OCI-LY1 (cell line): ENCODE measurements around the gene KIFC3.

ENCODE experiments used
- H2AFZ ChIP-seq: fragments of 200-600 bp; sonication (generic), shearing (Covaris generic); 2 replicates; pipeline ENCODE4 v1.6.0; 2014; ENCODE audit warnings: antibody characterized with exemption, mild to moderate bottlenecking, low read length
- H3F3A ChIP-seq: fragments of 200-600 bp; sonication (generic), shearing (Covaris generic); 2 replicates; pipeline ENCODE4 v1.6.0; 2014; ENCODE audit warnings: mild to moderate bottlenecking, antibody characterized with exemption, low read length, moderate library complexity; ENCODE audit not compliant: insufficient read depth
- H3K27ac ChIP-seq: fragments of 200-600 bp; sonication (generic); 2 replicates; pipeline ENCODE4 v1.5.1; 2014; ENCODE audit warnings: low read length, mixed run types, mild to moderate bottlenecking, low read depth; ENCODE audit not compliant: poor library complexity, severe bottlenecking
- H3K27me3 ChIP-seq: fragments of 200-600 bp; sonication (generic); 2 replicates; pipeline ENCODE4 v1.6.0; 2014; ENCODE audit warnings: antibody characterized with exemption, mild to moderate bottlenecking, low read length, moderate library complexity; ENCODE audit not compliant: insufficient read depth
- H3K36me3 ChIP-seq: fragments of 200-600 bp; sonication (generic); 2 replicates; pipeline ENCODE4 v1.6.1; 2014; ENCODE audit warnings: mild to moderate bottlenecking, antibody characterized with exemption, low read length, moderate library complexity, mixed read lengths; ENCODE audit not compliant: insufficient read depth
- H3K4me1 ChIP-seq: fragments of 200-600 bp; sonication (generic); 2 replicates; pipeline ENCODE4 v1.5.1; 2014; ENCODE audit warnings: mild to moderate bottlenecking, low read length, moderate library complexity; ENCODE audit not compliant: insufficient read depth, severe bottlenecking
- H3K4me2 ChIP-seq: fragments of 200-600 bp; sonication (generic), shearing (Covaris generic); 2 replicates; pipeline ENCODE4 v1.6.1; 2014; ENCODE audit warnings: low read length
- H3K4me3 ChIP-seq: fragments of 200-600 bp; sonication (generic); 2 replicates; pipeline ENCODE4 v1.5.1; 2014; ENCODE audit warnings: low read length, low read depth, mild to moderate bottlenecking, mixed read lengths; ENCODE audit not compliant: poor library complexity, severe bottlenecking
- H3K79me2 ChIP-seq: fragments of 200-600 bp; shearing (Covaris generic); 2 replicates; pipeline ENCODE4 v1.6.1; 2016; ENCODE audit warnings: mixed run types, low read length, mixed read lengths; ENCODE audit not compliant: insufficient read depth
- H3K9ac ChIP-seq: fragments of 200-600 bp; sonication (generic), shearing (Covaris generic); 2 replicates; pipeline ENCODE4 v1.6.1; 2014; ENCODE audit warnings: mild to moderate bottlenecking, low read length, mixed read lengths
- H3K9me2 ChIP-seq: fragments of 200-600 bp; sonication (generic), shearing (Covaris generic); 2 replicates; pipeline ENCODE4 v1.6.1; 2014; ENCODE audit warnings: low read depth, mild to moderate bottlenecking, low read length, mixed read lengths
- H3K9me3 ChIP-seq: fragments of 200-600 bp; shearing (Covaris generic); 2 replicates; pipeline ENCODE4 v1.6.1; 2014; ENCODE audit warnings: low read length, mixed read lengths
- H4K20me1 ChIP-seq: fragments of 200-600 bp; sonication (generic), shearing (Covaris generic); 2 replicates; pipeline ENCODE4 v1.6.0; 2016; ENCODE audit warnings: mild to moderate bottlenecking, low read length; ENCODE audit not compliant: insufficient read depth
- EZH2 ChIP-seq: fragments of 200-600 bp; sonication (generic), shearing (Covaris generic); IDR thresholded peaks from 2 replicates; pipeline ENCODE4 v1.8.0; 2017; ENCODE audit warnings: borderline replicate concordance, mixed run types, mild to moderate bottlenecking, antibody characterized with exemption, low read length, moderate library complexity, mixed read lengths
- TF ChIP-seq, protein P1 (sequence below): fragments of 200-600 bp; sonication (generic), shearing (Covaris generic); IDR thresholded peaks from 2 replicates; pipeline ENCODE4 v1.5.1; 2017; ENCODE audit warnings: mild to moderate bottlenecking, antibody characterized with exemption, low read length, moderate library complexity, mixed read lengths

Gene KIFC3

DNA sequence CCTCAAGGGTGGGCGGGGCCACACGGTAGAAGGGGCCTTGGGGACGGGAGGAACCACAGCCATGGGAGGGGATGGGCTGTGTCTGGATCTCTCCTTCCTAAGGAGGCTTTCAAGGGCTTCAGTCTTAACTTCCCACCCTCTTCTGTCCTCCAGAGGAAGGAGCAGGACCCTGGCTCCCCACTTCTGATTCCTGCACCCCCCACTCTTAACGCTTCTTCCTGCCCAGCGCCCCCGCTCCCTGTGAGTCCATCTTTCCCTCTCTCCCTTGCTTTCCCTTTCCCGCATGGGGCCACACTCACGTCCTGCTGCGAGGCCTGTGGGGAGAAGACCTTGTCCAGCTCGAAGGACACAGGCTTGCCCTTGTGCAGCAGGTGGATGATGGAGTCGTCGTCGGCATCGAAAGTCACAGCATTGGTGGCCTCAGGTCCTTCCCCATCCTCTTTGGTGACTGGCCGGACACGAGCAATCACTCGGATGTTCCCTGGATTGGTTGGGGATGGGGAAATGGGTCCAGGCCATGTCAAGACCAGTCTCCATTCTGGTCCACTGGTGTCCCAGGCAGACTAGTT lies 37.0 kb downstream of the KIFC3 start:
- Histone ChIP-seq H4K20me1 (no peaks in the 10 kb centered on the region), H3K9me3 (no peaks in the 10 kb centered on the region), H3K4me2 (no peak overlapping the region), H3K79me2 (no peaks in the 10 kb centered on the region), H3K9ac (no peak overlapping the region), H2AFZ (no peak overlapping the region), H3K9me2 (no peaks in the 10 kb centered on the region), H3K27ac (no peak overlapping the region), H3K4me3 (no peak overlapping the region), H3F3A (no peaks in the 10 kb centered on the region), H3K4me1 (no peaks in the 10 kb centered on the region), H3K36me3 (no peaks in the 10 kb centered on the region), H3K27me3 (no peaks in the 10 kb centered on the region)
- TF ChIP-seq EZH2, result no peak
- TF ChIP-seq, protein P1, sequence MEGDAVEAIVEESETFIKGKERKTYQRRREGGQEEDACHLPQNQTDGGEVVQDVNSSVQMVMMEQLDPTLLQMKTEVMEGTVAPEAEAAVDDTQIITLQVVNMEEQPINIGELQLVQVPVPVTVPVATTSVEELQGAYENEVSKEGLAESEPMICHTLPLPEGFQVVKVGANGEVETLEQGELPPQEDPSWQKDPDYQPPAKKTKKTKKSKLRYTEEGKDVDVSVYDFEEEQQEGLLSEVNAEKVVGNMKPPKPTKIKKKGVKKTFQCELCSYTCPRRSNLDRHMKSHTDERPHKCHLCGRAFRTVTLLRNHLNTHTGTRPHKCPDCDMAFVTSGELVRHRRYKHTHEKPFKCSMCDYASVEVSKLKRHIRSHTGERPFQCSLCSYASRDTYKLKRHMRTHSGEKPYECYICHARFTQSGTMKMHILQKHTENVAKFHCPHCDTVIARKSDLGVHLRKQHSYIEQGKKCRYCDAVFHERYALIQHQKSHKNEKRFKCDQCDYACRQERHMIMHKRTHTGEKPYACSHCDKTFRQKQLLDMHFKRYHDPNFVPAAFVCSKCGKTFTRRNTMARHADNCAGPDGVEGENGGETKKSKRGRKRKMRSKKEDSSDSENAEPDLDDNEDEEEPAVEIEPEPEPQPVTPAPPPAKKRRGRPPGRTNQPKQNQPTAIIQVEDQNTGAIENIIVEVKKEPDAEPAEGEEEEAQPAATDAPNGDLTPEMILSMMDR, result no peak

DNA sequence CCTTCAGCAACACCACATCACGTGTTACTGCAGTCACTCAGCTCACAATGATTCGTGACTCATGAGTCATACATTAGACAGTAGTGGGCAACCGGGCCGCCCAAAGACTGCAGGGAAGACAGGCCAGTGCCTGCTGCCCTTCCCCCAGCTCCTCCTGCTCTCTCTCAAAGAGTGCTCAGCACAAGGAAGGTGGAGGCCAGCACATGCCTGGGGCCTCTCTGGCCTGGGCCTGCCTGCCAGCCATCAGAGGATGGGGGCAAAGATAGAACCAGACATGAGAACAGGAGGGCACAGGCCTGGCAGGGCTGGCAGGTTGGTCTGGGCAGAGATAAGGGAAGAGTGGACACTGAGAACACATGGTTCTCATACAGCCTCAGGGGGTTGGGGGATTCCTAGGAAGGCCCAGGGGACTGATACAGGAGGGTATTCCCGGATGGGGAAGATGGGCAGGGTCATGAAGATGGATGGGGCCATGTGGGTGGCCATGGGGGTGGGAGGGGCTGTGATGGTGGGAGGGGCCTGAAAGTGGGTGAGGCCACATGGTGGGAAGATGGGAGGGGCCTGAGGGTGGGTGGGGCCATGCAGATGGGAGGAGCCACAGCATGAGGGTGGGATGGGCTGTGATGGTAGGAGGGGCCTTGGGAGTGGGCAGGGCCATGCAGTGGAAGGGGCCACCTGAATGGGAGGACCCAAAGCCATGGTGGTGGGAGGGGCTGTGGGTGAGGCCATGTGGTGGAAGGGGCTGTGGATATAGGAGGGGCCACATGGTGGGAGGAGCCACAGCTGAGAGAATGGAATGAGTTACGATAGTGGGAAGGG lies 37.7 kb downstream of the KIFC3 start:
- Histone ChIP-seq H3K36me3 (no peaks in the 10 kb centered on the region), H2AFZ (no peak overlapping the region), H3K79me2 (no peaks in the 10 kb centered on the region), H3K9ac (no peak overlapping the region), H3K27me3 (no peaks in the 10 kb centered on the region), H3K4me3 (no peak overlapping the region), H3K4me1 (no peaks in the 10 kb centered on the region), H4K20me1 (no peaks in the 10 kb centered on the region), H3K4me2 (no peak overlapping the region), H3K9me2 (no peaks in the 10 kb centered on the region), H3K9me3 (no peaks in the 10 kb centered on the region), H3K27ac (no peak overlapping the region), H3F3A (no peaks in the 10 kb centered on the region)
- TF ChIP-seq, protein P1, result no peak
- TF ChIP-seq EZH2, result no peak

DNA sequence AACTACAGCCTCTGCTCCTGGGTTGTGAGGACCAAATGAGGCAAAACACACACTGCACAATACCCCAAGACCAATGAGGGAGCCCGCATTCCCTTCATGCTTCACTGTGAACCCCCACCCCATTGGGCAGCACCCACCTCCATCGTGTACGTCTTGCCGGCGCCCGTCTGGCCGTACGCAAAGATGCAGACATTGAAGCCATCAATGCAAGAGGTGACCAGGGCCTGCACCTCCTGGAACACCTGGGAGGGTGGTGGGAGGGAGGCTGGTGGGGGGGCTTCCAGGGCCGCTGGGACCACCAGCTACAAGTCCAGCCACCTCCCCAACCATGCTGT lies 38.3 kb downstream of the KIFC3 start:
- Histone ChIP-seq H3K4me1 (no peaks in the 10 kb centered on the region), H3K27me3 (no peaks in the 10 kb centered on the region), H3K27ac (no peak overlapping the region), H2AFZ (no peak overlapping the region), H3K79me2 (no peaks in the 10 kb centered on the region), H3K4me3 (no peak overlapping the region), H3F3A (no peaks in the 10 kb centered on the region), H3K36me3 (no peaks in the 10 kb centered on the region; the same call in 1 of the 2 replicates), H3K9me2 (no peaks in the 10 kb centered on the region), H4K20me1 (no peaks in the 10 kb centered on the region), H3K9me3 (no peaks in the 10 kb centered on the region), H3K4me2 (no peak overlapping the region), H3K9ac (no peak overlapping the region)
- TF ChIP-seq, protein P1, result no peak
